HG03025 (cell line): ENCODE results near the gene NAV2.

ENCODE experiments used
- ATAC-seq: cut with Tn5 transposase; IDR thresholded peaks from one replicate; pipeline ENCODE4 v1.9.1; 2021; ENCODE audit warnings: mild to moderate bottlenecking, moderate library complexity; ENCODE audit not compliant: unreplicated experiment, low FRiP score

NAV2 gene

GRCh38 chr11:19820100-19820499 lies 107.5 kb downstream of the NAV2 start:
- ATAC-seq: no peak

GRCh38 chr11:19821412-19821875 lies 108.8 kb downstream of the NAV2 start:
- ATAC-seq: no peak

GRCh38 chr11:19821993-19822392 lies 109.4 kb downstream of the NAV2 start:
- no peak for ATAC-seq

DNA sequence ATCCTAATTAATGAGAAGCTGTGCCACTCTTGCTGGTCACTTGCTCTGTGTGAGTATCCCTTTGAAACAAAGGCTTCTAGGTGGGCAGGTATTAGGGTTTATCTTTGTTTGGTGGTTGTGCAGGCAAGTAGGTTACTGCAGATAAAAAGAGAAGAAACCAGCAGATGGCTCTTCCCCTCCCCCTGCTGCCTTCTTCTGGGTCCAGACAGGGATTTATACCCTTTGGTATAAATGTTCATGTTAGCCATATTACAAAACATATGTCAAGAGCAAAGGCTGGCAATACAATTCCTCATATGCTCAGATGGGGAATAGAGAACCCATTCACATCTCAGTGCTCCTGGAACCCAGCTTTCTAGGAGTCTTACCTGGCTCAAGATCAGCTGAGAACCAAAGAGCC lies 109.9 kb downstream of the NAV2 start:
- ATAC-seq: no peak

DNA sequence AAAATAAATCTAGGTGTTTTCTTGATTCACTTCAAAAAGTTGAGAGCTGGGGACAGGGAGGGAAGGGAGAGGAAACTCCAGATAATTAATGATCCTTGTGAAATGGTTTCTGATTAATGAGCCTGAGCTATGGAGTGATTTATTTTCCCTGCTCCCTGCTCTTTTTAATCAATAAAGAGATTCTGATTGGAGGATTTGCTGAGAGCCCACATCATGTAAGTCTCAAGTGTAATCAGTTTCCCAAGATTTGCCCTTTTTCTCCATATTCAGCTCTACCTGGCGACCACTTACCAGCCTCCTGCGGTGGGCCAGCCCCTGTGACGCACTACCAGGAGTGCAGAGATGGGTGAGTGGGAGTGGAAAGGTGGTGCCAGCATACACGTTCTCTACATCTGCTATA lies 114.0 kb downstream of the NAV2 start:
- ATAC-seq: no peak

DNA sequence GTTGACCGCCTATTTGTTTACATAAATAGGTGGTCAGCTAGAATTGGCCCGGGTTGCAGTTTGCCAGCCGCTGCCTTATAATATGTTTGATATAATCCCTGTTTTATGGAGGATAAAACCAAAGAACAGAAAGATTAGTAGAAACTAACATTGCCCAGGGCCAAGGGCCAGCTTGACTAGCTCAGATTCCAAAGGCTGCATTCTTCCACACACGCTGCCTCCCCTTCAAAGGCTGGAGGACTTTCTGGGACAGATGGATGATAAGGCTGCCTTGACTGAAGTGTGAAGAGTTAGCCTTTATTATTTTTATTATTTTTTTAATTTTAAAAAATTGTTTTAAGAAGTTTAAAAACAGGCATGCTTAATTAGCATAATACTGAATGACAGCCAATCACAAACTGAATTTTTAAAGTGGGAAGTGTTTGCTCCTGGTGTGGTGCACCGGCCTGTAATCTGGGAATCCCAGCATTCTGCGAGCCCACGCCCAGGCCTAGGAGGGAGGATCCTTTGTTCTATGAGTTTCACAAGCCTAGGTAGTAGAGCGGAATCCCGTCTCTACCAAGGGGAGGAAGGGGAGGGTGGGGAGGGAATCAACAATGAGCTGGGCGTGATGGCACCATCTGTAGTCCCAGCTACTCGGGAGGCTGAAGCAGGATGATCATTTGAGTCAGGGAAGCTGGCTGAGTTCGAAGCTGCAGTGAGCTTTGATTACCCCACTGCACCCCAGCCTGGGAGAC lies 114.9 kb downstream of the NAV2 start:
- ATAC-seq: no peak

DNA sequence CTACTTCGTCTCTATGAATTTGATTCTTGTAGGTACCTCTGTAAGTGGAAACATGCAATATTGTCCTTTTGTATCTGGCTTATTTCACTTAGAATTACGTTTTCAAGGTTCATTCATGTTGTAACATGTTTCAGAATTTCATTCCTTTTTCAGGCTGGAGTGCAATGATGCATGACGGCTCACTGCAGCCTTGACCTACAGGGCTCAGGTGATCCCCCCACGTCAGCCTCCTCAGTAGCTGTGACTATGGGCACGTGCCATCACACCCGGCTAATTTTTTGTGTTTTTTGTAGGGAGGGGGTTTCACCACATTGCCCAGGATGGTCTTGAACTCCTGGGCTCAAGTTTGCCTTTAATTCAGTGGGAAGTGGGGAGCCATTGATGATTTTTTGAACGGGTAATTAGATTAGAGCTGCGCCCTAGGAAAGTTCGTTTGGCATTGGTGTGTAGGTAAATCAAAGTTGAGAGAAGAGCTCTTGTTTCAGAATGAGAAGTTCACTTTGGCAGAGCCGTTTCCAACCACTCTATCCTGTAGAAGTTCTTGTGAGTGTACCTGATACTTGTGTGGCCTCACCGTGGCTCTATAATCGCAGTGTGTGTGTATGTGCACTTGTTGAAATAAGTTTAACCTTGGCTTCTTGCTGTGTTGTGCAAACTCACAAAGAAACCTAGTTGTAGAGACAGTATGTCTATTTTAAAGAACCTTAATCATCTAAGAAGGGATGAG lies 115.9 kb downstream of the NAV2 start:
- no peak for ATAC-seq

DNA sequence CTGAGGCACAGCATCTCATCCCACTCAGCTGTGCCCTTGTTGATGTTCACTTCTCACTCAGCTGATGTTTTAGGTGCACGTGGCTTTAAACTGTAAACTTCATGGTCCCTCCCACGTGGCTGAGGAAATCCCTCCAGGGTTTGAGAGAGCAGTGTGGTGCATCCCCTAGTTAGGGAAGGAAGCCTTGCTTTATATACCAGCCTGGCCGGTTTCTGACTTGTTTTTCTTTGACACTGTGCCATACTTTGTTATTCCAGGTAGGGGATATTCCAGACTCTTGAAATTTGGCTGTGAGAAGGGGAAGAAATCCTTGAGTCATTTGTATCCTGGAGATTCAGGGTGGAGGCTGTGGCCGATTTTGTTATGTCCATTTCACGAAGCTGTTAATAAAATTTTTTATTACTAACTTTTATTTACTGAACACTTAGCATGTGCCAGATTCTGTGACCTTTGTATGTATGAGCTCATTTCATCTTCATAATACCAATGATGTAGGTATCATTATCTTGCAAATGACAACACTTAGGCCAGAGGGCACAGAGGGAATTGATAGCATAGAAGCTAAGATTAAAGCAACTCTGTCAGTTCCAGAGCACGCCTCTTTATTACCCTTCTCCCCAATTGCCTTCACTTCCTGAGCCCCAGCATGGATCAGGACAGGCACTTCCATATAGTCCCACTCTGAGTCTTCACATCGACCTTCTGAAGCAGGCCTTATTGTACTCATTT lies 116.6 kb downstream of the NAV2 start:
- ATAC-seq: no peak

- no peak for ATAC-seq
Measured at GRCh38 chr11:19832086-19832750, 119.6 kb downstream of the NAV2 start.

DNA sequence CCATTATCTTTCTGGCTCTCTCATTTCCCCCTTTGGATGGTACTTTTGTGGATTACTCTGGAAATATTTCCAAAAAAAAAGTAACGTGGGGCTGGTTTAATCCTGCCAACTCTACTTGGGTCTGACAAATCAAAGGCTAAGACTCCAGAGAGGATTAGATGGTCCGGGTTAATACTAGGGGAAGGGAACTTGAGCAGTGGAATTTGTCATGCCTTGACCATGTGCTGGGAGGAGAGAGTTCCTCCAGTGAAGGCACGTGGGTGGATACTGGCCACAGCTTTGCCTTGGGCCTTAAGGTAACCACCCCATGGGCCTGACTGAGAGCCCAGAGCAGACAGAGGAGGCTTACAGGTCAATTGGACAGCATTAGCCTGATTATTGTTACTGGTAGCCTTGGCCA lies 120.3 kb downstream of the NAV2 start:
- no peak for ATAC-seq

GRCh38 chr11:19834771-19835170 lies 122.1 kb downstream of the NAV2 start:
- no peak for ATAC-seq

DNA sequence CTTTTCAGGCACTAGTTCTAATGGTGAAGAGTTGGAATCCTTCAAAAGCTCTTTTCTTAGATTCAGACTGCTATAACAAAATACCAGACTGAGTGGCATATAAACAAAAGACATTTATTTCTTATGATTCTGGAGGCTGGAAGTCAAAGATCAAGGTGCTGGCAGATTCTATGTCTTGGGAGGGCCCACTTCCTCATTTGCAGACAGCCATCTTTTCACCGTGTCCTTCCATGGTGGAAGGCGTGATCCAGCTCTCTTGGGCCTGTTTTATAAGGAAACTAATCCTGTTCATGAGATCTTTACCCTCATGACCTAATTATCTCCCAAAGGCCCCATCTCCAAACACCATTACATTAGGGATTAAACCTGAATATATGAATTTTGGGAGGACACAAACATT lies 124.0 kb downstream of the NAV2 start:
- ATAC-seq: no peak

- no peak for ATAC-seq
Measured at GRCh38 chr11:19838994-19839768, 126.5 kb downstream of the NAV2 start.

GRCh38 chr11:19840961-19841360 lies 128.3 kb downstream of the NAV2 start:
- ATAC-seq: no peak

DNA sequence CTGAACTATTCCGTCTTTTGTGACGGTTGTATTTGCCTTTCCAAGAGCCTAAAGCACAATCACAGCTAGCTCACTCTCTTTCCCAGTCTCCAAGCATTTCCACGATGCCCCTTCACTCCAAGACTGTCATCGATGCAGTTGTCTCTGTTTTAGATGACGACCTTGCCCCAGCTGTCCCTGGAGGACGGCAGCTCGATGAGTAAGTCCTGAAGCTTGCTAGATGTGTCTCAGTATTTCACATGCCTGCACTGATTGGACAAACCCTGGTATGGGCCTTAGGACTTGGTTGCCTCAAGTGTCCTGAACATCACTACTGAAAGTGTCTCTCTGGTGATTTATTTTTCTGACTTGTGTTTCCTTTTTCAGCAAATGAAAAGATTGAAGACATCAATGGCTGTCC lies 129.9 kb downstream of the NAV2 start:
- ATAC-seq: no peak

GRCh38 chr11:19843079-19843478 lies 130.4 kb downstream of the NAV2 start:
- ATAC-seq: no peak

DNA sequence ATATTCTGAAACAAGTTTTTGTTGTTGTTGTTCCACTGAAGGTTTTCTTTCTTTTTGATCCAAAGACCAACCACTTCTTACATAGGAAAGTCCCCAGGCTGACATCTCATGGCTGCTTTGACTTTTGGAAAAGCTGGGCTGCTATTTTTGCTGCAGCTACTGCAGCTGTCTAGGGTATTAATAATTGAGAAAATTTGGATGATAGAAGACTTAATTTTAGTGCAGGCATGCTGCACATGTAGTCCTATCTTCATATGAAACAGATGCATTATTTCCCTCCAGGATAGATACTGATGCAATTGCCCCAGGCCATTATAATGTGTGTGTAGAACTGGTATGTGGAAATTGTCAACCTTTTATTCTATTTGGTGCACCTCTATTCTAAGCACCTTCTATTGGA lies 131.4 kb downstream of the NAV2 start:
- ATAC-seq: no peak

DNA sequence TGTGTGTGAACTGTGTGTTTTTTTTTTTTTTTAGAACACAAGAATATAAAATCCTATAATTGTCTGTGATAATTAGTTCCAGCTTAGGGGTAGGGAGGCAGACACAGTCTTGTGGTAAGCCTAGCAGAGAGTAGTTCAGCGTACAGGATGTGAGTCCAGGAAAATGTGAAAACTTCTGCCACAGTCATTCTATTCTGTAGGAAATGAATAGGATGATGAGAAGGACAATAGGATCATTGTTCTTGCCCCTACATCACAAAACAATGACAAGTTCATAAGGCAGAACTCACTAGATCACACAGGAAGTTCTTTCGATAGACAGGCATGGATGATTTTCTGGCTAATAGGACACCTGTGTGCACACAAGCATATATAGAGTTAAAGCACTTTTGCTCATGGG lies 132.2 kb downstream of the NAV2 start:
- no peak for ATAC-seq

- no peak for ATAC-seq
Measured at GRCh38 chr11:19845626-19846025, 133.0 kb downstream of the NAV2 start.

DNA sequence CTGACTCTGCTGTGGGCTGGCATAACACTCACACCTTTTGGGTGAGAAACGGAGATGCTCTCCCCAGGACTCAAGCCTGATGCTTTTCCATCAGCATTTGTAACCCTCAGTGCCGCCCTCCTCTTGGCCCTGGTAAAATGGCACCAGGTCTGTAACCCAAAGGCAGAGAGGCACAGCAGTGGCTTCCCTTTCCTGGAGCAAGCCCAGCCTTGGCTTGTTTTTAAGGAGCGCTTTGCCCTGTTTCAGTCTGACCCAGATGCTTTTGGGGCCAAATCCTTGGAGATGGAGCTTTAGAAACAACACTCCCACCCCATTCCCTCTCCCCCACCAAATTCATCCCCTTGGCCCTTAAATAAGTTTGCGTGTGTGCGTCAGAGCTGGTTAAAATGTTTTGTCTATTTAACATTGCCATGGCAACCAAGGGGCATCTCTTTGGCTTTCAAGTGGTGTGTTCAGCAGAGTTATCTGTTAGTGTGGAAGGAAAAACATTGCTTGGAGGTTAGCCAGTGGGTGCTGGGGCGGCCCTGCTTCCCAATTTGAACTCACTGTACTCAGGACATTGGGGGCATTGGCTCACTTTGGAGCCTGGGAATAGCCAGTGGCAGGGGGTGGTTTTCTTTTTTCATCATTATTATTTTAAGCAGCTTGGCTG lies 134.1 kb downstream of the NAV2 start:
- ATAC-seq: no peak
